DOHH2 (cell line): ENCODE data around the gene HSD11B1.

Experiments used
- CTCF ChIP-seq: fragments of 200-600 bp; sonication (generic); IDR thresholded peaks from one replicate; pipeline ENCODE4 v1.5.1; 2014; ENCODE audit warnings: antibody characterized with exemption, mild to moderate bottlenecking, low read depth, low read length; ENCODE audit not compliant: poor library complexity, severe bottlenecking
- EZH2phosphoT487 ChIP-seq: fragments of 200-600 bp; sonication (generic); IDR thresholded peaks from 2 replicates; pipeline ENCODE4 v1.6.1; 2017; ENCODE audit warnings: borderline replicate concordance, mild to moderate bottlenecking, antibody characterized with exemption, low read length, moderate library complexity, mixed read lengths

- TF ChIP-seq CTCF (no peak), EZH2phosphoT487 (no peak)
Observed at GRCh38 chr1:209657140-209657879, 47.3 kb upstream of the HSD11B1 start.
